Karpas-422 (cell line): ENCODE measurements around the gene GTF2B. TPM values are rescaled to one million over a fixed set of nuclear protein-coding genes. Genes with fewer than 3 reads are reported as not detected.
"Not testable (repeated sequence)": the region's sequence is repeated elsewhere in the genome, so short reads cannot be mapped to it uniquely, and the experiment has no call there.

Experiments
- DNase-seq: peaks from one replicate; pipeline ENCODE4 v3.0.0-alpha.2; 2015
- H2AFZ ChIP-seq: fragments of 200-600 bp; sonication (generic); 2 replicates; pipeline ENCODE4 v1.6.1; 2014; ENCODE audit warnings: antibody characterized with exemption, low read length, mixed read lengths
- H3K27ac ChIP-seq: fragments of 200-600 bp; sonication (generic); 2 replicates; pipeline ENCODE4 v1.5.1; 2014; ENCODE audit warnings: mild to moderate bottlenecking, low read length, moderate library complexity
- H3K27me3 ChIP-seq: fragments of 200-600 bp; sonication (generic); 2 replicates; pipeline ENCODE4 v1.6.1; 2014; ENCODE audit warnings: low read length, mixed read lengths
- H3K36me3 ChIP-seq: fragments of 200-600 bp; sonication (generic); 2 replicates; pipeline ENCODE4 v1.6.1; 2014; ENCODE audit warnings: low read length, mixed read lengths; ENCODE audit not compliant: insufficient read depth
- H3K4me1 ChIP-seq: fragments of 200-600 bp; sonication (generic); 2 replicates; pipeline ENCODE4 v1.6.1; 2014; ENCODE audit warnings: mild to moderate bottlenecking, low read length, mixed read lengths
- H3K4me2 ChIP-seq: fragments of 200-600 bp; sonication (generic); 2 replicates; pipeline ENCODE4 v1.6.1; 2014; ENCODE audit warnings: low read length, low read depth, mild to moderate bottlenecking; ENCODE audit not compliant: poor library complexity, severe bottlenecking
- H3K4me3 ChIP-seq: fragments of 200-600 bp; sonication (generic); 2 replicates; pipeline ENCODE4 v1.5.1; 2014; ENCODE audit warnings: mild to moderate bottlenecking, antibody characterized with exemption, low read length, mixed read lengths
- H3K79me2 ChIP-seq: fragments of 200-600 bp; sonication (generic); 2 replicates; pipeline ENCODE4 v1.6.1; 2014; ENCODE audit warnings: mild to moderate bottlenecking, low read length, mixed read lengths
- H3K9ac ChIP-seq: fragments of 200-600 bp; sonication (generic); 2 replicates; pipeline ENCODE4 v1.6.0; 2014; ENCODE audit warnings: low read length
- H3K9me2 ChIP-seq: fragments of 200-600 bp; sonication (generic), shearing (Covaris generic); replicated peaks from 2 replicates; pipeline ENCODE4 v1.6.0; 2014; ENCODE audit warnings: mild to moderate bottlenecking, low read length, moderate library complexity; ENCODE audit not compliant: insufficient read depth
- H3K9me3 ChIP-seq: fragments of 300-700, 200-600 bp; sonication (generic); 2 replicates; pipeline ENCODE4 v1.6.1; 2014; ENCODE audit warnings: low read length, mixed read lengths
- H4K20me1 ChIP-seq: fragments of 200-600 bp; sonication (generic); 2 replicates; pipeline ENCODE4 v1.6.1; 2014; ENCODE audit warnings: mild to moderate bottlenecking, antibody characterized with exemption, low read length, low read depth; ENCODE audit not compliant: insufficient read depth
- total RNA-seq: library from RNA; depleted of rRNA; stranded (reverse); fragments of >200 nt; shearing (Covaris generic); gene quantifications from 2 replicates; pipeline ENCODE4 v1.2.3, GENCODE V29; 2014; ENCODE audit warnings: low replicate concordance

GTF2B gene
- total RNA-seq, 1 experiment from 2014 or later: 71.0 TPM

GRCh38 chr1:88867743-88868521, 23.4 kb downstream of the GTF2B start:
- no peaks in the 10 kb centered on the region for H3K4me1 ChIP-seq
- no peaks in the 10 kb centered on the region for H3K9me3 ChIP-seq
- H2AFZ ChIP-seq: no peak overlapping the region
- H3K4me3 ChIP-seq: no peak overlapping the region
- no peak for DNase-seq
- 0 out of 2 replicates have a peak, but pooled peaks cover 5% of the 10 kb centered on the region for H4K20me1 ChIP-seq
- no peak overlapping the region for H3K27ac ChIP-seq
- H3K9me2 ChIP-seq: no peaks in the 10 kb centered on the region
- no peaks in the 10 kb centered on the region for H3K27me3 ChIP-seq
- no peak overlapping the region for H3K9ac ChIP-seq
- peaks cover 96% of the 10 kb centered on the region for H3K79me2 ChIP-seq
- H3K4me2 ChIP-seq: no peak overlapping the region
- H3K36me3 ChIP-seq: peaks cover 18% of the 10 kb centered on the region; the same call in 1 of the 2 replicates

- Histone ChIP-seq H3K36me3 (peaks cover 16% of the 10 kb centered on the region; the same call in 1 of the 2 replicates), H3K9me3 (no peaks in the 10 kb centered on the region), H3K4me1 (no peaks in the 10 kb centered on the region), H3K4me2 (no peak overlapping the region), H3K9me2 (no peaks in the 10 kb centered on the region), H3K27ac (no peak overlapping the region), H3K79me2 (0 out of 2 replicates have a peak, but pooled peaks cover 3% of the 10 kb centered on the region), H4K20me1 (no peaks in the 10 kb centered on the region), H2AFZ (no peak overlapping the region), H3K27me3 (no peaks in the 10 kb centered on the region), H3K9ac (no peak overlapping the region), H3K4me3 (no peak overlapping the region)
- no peak for DNase-seq
Observed at GRCh38 chr1:88851303-88852063, 39.9 kb downstream of the GTF2B start.

- no peak overlapping the region for H3K9ac ChIP-seq
- no peaks in the 10 kb centered on the region for H3K9me3 ChIP-seq
- no peak overlapping the region for H3K4me3 ChIP-seq
- H4K20me1 ChIP-seq: no peaks in the 10 kb centered on the region
- no peaks in the 10 kb centered on the region for H3K4me1 ChIP-seq
- DNase-seq: no peak
- no peaks in the 10 kb centered on the region for H3K36me3 ChIP-seq
- H3K4me2 ChIP-seq: no peak overlapping the region
- H2AFZ ChIP-seq: no peak overlapping the region
- no peaks in the 10 kb centered on the region for H3K79me2 ChIP-seq
- H3K27ac ChIP-seq: no peak overlapping the region
- no peaks in the 10 kb centered on the region for H3K27me3 ChIP-seq
- H3K9me2 ChIP-seq: no peaks in the 10 kb centered on the region
Observed at GRCh38 chr1:88847643-88848042, 43.7 kb downstream of the GTF2B start.

- Histone ChIP-seq H4K20me1 (no peaks in the 10 kb centered on the region), H3K4me1 (no peaks in the 10 kb centered on the region), H3K9ac (no peak overlapping the region), H3K9me2 (no peaks in the 10 kb centered on the region), H2AFZ (no peak overlapping the region), H3K4me2 (no peak overlapping the region), H3K36me3 (peaks cover 13% of the 10 kb centered on the region; the same call in 1 of the 2 replicates), H3K9me3 (no peaks in the 10 kb centered on the region), H3K27me3 (no peaks in the 10 kb centered on the region), H3K79me2 (0 out of 2 replicates have a peak, but pooled peaks cover 2% of the 10 kb centered on the region), H3K27ac (no peak overlapping the region), H3K4me3 (no peak overlapping the region)
- no peak for DNase-seq
Observed at GRCh38 chr1:88825721-88826120, 65.6 kb downstream of the GTF2B start.

DNA sequence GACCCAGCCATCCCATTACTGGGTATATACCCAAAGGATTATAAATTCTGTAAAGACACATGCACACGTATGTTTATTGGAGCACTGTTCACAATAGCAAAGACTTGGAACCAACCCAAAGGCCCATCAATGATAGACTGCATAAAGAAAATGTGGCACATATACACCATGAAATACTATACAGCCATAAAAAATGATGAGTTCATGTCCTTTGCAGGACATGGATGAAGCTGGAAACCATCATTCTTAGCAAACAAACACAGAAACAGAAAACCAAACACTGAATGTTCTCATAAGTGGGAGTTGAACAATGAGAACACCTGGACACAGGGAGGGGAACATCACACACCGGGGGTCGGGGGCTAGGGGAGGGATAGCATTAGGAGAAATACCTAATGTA, 71.7 kb downstream of the GTF2B start:
- H2AFZ ChIP-seq, H3K27me3 ChIP-seq, H3K9me3 ChIP-seq, H3K27ac ChIP-seq, DNase-seq, H3K4me1 ChIP-seq, H4K20me1 ChIP-seq, H3K36me3 ChIP-seq, H3K4me2 ChIP-seq, H3K79me2 ChIP-seq, H3K4me3 ChIP-seq, H3K9ac ChIP-seq, H3K9me2 ChIP-seq: not testable (repeated sequence)

- Histone ChIP-seq H3K27ac (no peak overlapping the region), H3K4me3 (no peak overlapping the region), H3K4me1 (no peaks in the 10 kb centered on the region), H3K9me2 (no peaks in the 10 kb centered on the region), H3K9ac (no peak overlapping the region), H2AFZ (no peak overlapping the region), H4K20me1 (no peaks in the 10 kb centered on the region), H3K36me3 (peaks cover 21% of the 10 kb centered on the region), H3K79me2 (no peaks in the 10 kb centered on the region), H3K27me3 (no peaks in the 10 kb centered on the region), H3K9me3 (no peaks in the 10 kb centered on the region), H3K4me2 (no peak overlapping the region)
- no peak for DNase-seq
Observed at GRCh38 chr1:88813471-88813870, 77.9 kb downstream of the GTF2B start.

DNA sequence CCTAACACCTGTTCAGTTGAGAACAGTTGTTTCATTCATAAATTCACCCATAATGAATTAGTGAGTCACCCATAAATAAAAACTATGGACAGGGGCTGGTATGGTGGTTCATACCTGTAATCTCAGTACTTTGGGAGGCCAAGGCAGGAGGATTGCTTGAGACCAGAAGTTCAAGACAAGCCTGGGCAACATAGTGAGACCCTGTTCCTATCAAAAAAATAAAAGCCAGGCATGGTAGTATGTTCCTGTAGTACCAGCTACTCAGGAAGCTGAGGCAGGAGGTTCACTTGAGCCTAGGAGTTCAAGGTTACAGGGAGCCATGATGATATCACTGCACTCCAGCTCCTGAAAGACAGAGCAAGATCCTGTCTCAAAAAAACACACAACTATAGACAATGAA, 79.0 kb downstream of the GTF2B start:
- H3K27me3 ChIP-seq: no peaks in the 10 kb centered on the region
- H3K4me1 ChIP-seq: no peaks in the 10 kb centered on the region
- H3K27ac ChIP-seq: no peak overlapping the region
- H3K4me3 ChIP-seq: no peak overlapping the region
- DNase-seq: no peak
- H3K9me2 ChIP-seq: no peaks in the 10 kb centered on the region
- H4K20me1 ChIP-seq: no peaks in the 10 kb centered on the region
- H3K9me3 ChIP-seq: no peaks in the 10 kb centered on the region
- H3K36me3 ChIP-seq: peaks cover 28% of the 10 kb centered on the region
- H3K4me2 ChIP-seq: no peak overlapping the region
- no peaks in the 10 kb centered on the region for H3K79me2 ChIP-seq
- no peak overlapping the region for H2AFZ ChIP-seq
- H3K9ac ChIP-seq: no peak overlapping the region

GRCh38 chr1:88803444-88803843, 87.9 kb downstream of the GTF2B start:
- Histone ChIP-seq H3K9me3 (no peaks in the 10 kb centered on the region), H3K4me2 (no peak overlapping the region), H3K4me1 (no peaks in the 10 kb centered on the region), H2AFZ (no peak overlapping the region), H3K27ac (no peak overlapping the region), H3K79me2 (peaks cover 2% of the 10 kb centered on the region; the same call in 1 of the 2 replicates), H3K9ac (no peak overlapping the region), H3K27me3 (no peaks in the 10 kb centered on the region), H3K9me2 (no peaks in the 10 kb centered on the region), H4K20me1 (no peaks in the 10 kb centered on the region), H3K36me3 (peaks cover 52% of the 10 kb centered on the region), H3K4me3 (no peak overlapping the region)
- no peak for DNase-seq
